GM12878 (cell line): ENCODE results near the gene LSM6. TPM values are rescaled to one million over a fixed set of nuclear protein-coding genes. Genes with fewer than 3 reads are reported as not detected.

ENCODE experiments used
- BHLHE40 ChIP-seq, 2 experiments: fragments of 450-650 bp in 1 of 2; IDR thresholded peaks; 2 replicates each; pipeline ENCODE4 v1.6.1; 2011 to 2017; ENCODE audit warnings: low read depth in 2 of 2, borderline replicate concordance in 1 of 2, improper control_type of control experiment in 1 of 2, low read length in 1 of 2, mild to moderate bottlenecking in 1 of 2
- HDGF ChIP-seq: fragments of 450-650 bp; IDR thresholded peaks from 2 replicates; pipeline ENCODE4 v1.6.1; 2016; ENCODE audit warnings: antibody characterized with exemption
- JUNB ChIP-seq: IDR thresholded peaks from 2 replicates; pipeline ENCODE4 v1.6.1; 2016; ENCODE audit warnings: antibody characterized with exemption, mild to moderate bottlenecking
- KDM1A ChIP-seq: fragments of 200-600 bp; sonication (generic); IDR thresholded peaks from 2 replicates; pipeline ENCODE4 v1.6.1; 2016; ENCODE audit warnings: borderline replicate concordance
- POLR2A ChIP-seq: IDR thresholded peaks from 2 replicates; pipeline ENCODE4 v1.6.1; 2011; ENCODE audit warnings: low read depth, mild to moderate bottlenecking, low read length
- POU2F2 ChIP-seq: IDR thresholded peaks from 3 replicates; pipeline ENCODE4 v1.6.1; 2011; ENCODE audit warnings: low read depth, mild to moderate bottlenecking, low read length, borderline replicate concordance
- RUNX3 ChIP-seq: IDR thresholded peaks from 2 replicates; pipeline ENCODE4 v1.6.1; 2012; ENCODE audit warnings: low read length, inconsistent platforms
- TCF12 ChIP-seq: IDR thresholded peaks from 2 replicates; pipeline ENCODE4 v1.6.1; 2011; ENCODE audit warnings: low read depth, mild to moderate bottlenecking, low read length
- polyA plus RNA-seq, 11 experiments: library from polyadenylated mRNA; depleted of rRNA in 4 of 11; unstranded in 6 of 11; stranded (reverse) in 5 of 11; fragments of >200 nt; fragmentation: Nextera tagmentation in 4 of 11; fragmentation: Illumina TruSeq in 1 of 11; extraction: Ambion mirVana in 4 of 11; extraction: Trizol in 1 of 11; gene quantifications; 1 replicate in 1 of 11; 2 replicates in 10 of 11; pipeline versions ENCODE4 v1.2.1 to v1.2.3, GENCODE V29; 2011 to 2016; ENCODE audit warnings: inconsistent platforms in 2 of 11, missing spikeins in 2 of 11, low read depth in 1 of 11
- total RNA-seq, 4 experiments: library from RNA; depleted of rRNA in 3 of 4; stranded (reverse); fragments of >200 nt in 3 of 4; fragmentation: Illumina TruSeq in 1 of 4; extraction: Trizol in 1 of 4; gene quantifications; 2 replicates each; pipeline versions ENCODE4 v1.2.1 to v1.2.3, GENCODE V29; 2013 to 2021
- TF ChIP-seq, protein P1 (sequence below): IDR thresholded peaks from 2 replicates; pipeline ENCODE4 v1.6.1; 2012; ENCODE audit warnings: mild to moderate bottlenecking, low read depth, low read length
- TF ChIP-seq, protein P2 (sequence below): fragments of 450-650 bp; IDR thresholded peaks from 2 replicates; pipeline ENCODE4 v1.6.1; 2017; ENCODE audit warnings: antibody characterized with exemption, mild to moderate bottlenecking, moderate library complexity

The LSM6 gene
- total and polyA plus RNA-seq, 10 of the 15 experiments (the other 5 are each of a cell fraction or from before 2014, with no cell fraction given), result 68.0 to 282 (median 229) TPM

DNA sequence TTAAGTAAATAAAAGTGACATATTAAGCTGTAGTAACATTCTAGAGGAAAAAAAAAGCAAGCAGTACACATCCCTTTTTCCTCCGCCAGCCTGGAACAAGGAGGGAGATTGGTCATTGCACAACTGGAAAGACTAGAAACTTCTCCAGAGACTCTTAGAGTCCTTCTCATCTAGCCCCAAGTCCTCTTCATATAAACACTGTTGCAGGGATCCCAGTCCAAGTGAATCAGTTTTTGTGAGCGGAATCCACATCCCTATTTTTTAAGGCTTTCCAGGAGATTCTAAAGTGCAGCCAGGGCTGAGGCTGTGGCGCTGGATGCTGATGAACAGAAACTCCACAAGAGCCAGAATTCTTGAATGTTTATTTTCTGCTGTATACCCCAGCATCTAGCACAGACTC lies 62.6 kb downstream of the LSM6 start (continued):
- TF ChIP-seq, protein P1, sequence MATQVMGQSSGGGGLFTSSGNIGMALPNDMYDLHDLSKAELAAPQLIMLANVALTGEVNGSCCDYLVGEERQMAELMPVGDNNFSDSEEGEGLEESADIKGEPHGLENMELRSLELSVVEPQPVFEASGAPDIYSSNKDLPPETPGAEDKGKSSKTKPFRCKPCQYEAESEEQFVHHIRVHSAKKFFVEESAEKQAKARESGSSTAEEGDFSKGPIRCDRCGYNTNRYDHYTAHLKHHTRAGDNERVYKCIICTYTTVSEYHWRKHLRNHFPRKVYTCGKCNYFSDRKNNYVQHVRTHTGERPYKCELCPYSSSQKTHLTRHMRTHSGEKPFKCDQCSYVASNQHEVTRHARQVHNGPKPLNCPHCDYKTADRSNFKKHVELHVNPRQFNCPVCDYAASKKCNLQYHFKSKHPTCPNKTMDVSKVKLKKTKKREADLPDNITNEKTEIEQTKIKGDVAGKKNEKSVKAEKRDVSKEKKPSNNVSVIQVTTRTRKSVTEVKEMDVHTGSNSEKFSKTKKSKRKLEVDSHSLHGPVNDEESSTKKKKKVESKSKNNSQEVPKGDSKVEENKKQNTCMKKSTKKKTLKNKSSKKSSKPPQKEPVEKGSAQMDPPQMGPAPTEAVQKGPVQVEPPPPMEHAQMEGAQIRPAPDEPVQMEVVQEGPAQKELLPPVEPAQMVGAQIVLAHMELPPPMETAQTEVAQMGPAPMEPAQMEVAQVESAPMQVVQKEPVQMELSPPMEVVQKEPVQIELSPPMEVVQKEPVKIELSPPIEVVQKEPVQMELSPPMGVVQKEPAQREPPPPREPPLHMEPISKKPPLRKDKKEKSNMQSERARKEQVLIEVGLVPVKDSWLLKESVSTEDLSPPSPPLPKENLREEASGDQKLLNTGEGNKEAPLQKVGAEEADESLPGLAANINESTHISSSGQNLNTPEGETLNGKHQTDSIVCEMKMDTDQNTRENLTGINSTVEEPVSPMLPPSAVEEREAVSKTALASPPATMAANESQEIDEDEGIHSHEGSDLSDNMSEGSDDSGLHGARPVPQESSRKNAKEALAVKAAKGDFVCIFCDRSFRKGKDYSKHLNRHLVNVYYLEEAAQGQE, result no peak
- TF ChIP-seq RUNX3 (no peak), HDGF (no peak), TCF12 (no peak), JUNB (no peak), POLR2A (no peak), POU2F2 (no peak), BHLHE40 (IDR thresholded peaks at IDR 0.05; ENCODE audit: borderline replicate concordance in 1 of 2, low read depth in 2 of 2, low read length in 1 of 2) (no peak), KDM1A (no peak)
- TF ChIP-seq, protein P2, sequence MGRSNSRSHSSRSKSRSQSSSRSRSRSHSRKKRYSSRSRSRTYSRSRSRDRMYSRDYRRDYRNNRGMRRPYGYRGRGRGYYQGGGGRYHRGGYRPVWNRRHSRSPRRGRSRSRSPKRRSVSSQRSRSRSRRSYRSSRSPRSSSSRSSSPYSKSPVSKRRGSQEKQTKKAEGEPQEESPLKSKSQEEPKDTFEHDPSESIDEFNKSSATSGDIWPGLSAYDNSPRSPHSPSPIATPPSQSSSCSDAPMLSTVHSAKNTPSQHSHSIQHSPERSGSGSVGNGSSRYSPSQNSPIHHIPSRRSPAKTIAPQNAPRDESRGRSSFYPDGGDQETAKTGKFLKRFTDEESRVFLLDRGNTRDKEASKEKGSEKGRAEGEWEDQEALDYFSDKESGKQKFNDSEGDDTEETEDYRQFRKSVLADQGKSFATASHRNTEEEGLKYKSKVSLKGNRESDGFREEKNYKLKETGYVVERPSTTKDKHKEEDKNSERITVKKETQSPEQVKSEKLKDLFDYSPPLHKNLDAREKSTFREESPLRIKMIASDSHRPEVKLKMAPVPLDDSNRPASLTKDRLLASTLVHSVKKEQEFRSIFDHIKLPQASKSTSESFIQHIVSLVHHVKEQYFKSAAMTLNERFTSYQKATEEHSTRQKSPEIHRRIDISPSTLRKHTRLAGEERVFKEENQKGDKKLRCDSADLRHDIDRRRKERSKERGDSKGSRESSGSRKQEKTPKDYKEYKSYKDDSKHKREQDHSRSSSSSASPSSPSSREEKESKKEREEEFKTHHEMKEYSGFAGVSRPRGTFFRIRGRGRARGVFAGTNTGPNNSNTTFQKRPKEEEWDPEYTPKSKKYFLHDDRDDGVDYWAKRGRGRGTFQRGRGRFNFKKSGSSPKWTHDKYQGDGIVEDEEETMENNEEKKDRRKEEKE, result no peak

Other genes with a start within 250 kb of the LSM6 start
- gene ZNF827, start 236.9 kb upstream of the LSM6 start, total RNA-seq (2014; rRNA removed), result 12.6 and 13.7 TPM in 2 replicates
- 16.5 and 17.7 TPM in 2 replicates for gene ZNF827, start 236.9 kb upstream of the LSM6 start, total RNA-seq (2014; rRNA removed; fragmentation: Illumina TruSeq; extraction: Trizol)
- 24.4 and 31.5 TPM in 2 replicates for gene ZNF827, start 236.9 kb upstream of the LSM6 start, total RNA-seq (2021)
- gene ZNF827, start 236.9 kb upstream of the LSM6 start, polyA plus RNA-seq (2011; rRNA removed), result 12.2 and 14.6 TPM in 2 replicates
- gene ZNF827, start 236.9 kb upstream of the LSM6 start, polyA plus RNA-seq (2014; fragmentation: Illumina TruSeq; extraction: Trizol), result 17.5 and 19.6 TPM in 2 replicates
- 1 to 10 TPM; 3.8 to 5.8 TPM for gene ZNF827, start 236.9 kb upstream of the LSM6 start, polyA plus RNA-seq (2014; fragmentation: Nextera tagmentation; extraction: Ambion mirVana)
- gene ZNF827, start 236.9 kb upstream of the LSM6 start, polyA plus RNA-seq (2014; rRNA removed), result 18.6 and 19.8 TPM in 2 replicates
- gene ZNF827, start 236.9 kb upstream of the LSM6 start, polyA plus RNA-seq (2016; fragmentation: Nextera tagmentation; extraction: Ambion mirVana), result 10 to 100 TPM in 1 of 2 experiments, 1 to 10 TPM in 1; 9.1 to 11.2 TPM
- 0.49 and 0.62 TPM in 2 replicates for gene REELD1, start 38.8 kb downstream of the LSM6 start, total RNA-seq (2014; rRNA removed)
- 1.2 TPM in 2 replicates for gene REELD1, start 38.8 kb downstream of the LSM6 start, total RNA-seq (2014; rRNA removed; fragmentation: Illumina TruSeq; extraction: Trizol)
- 0.35 and 0.62 TPM in 2 replicates for gene REELD1, start 38.8 kb downstream of the LSM6 start, total RNA-seq (2021)
- 0.20 and 0.77 TPM in 2 replicates for gene REELD1, start 38.8 kb downstream of the LSM6 start, polyA plus RNA-seq (2011; rRNA removed)
- gene REELD1, start 38.8 kb downstream of the LSM6 start, polyA plus RNA-seq (2014; fragmentation: Illumina TruSeq; extraction: Trizol), result 0.41 and 1.0 TPM in 2 replicates
- gene REELD1, start 38.8 kb downstream of the LSM6 start, polyA plus RNA-seq (2014; fragmentation: Nextera tagmentation; extraction: Ambion mirVana), result under 1 TPM; 0.16 to 0.24 TPM
- 1.4 and 3.9 TPM in 2 replicates for gene REELD1, start 38.8 kb downstream of the LSM6 start, polyA plus RNA-seq (2014; rRNA removed)
- gene REELD1, start 38.8 kb downstream of the LSM6 start, polyA plus RNA-seq (2016; fragmentation: Nextera tagmentation; extraction: Ambion mirVana), result under 1 TPM; 0.11 to 0.27 TPM